Erythroblast (primary cell): Measurements from ENCODE around the gene AGR3.

ENCODE experiments used
- GATA1 ChIP-seq: IDR thresholded peaks from 2 replicates; pipeline ENCODE4 v1.6.1; 2011; ENCODE audit warnings: low read depth, mild to moderate bottlenecking, control low read depth, low read length, moderate library complexity
- POLR2A ChIP-seq: IDR thresholded peaks from 2 replicates; pipeline ENCODE4 v1.6.1; 2011; ENCODE audit warnings: mild to moderate bottlenecking, low read length

DNA sequence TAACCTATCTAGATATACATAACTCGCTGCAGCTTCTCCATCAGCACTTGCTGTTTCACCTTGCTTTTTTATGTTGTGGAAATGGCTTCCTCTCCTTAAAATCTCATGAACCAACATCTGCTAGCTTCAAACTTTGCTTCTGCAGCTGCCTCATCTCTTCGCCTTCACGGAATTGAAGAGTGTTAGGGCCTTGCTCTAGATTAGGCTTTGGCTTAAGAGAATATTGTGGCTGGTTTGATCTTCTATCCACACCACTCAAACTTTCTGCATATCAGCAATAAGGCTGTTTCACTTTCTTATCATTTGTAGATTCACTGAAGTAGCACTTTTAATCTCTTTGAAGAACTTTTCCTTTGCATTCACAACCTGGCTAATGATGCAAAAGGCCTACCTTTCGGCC is 49.2 kb upstream of the AGR3 start:
- TF ChIP-seq POLR2A (no peak), GATA1 (no peak)
